HG02588 (cell line): ENCODE measurements around the gene TBC1D5.
"Not testable (repeated sequence)": the region's sequence is repeated elsewhere in the genome, so short reads cannot be mapped to it uniquely, and the experiment has no call there.

ENCODE experiments used
- ATAC-seq: cut with Tn5 transposase; IDR thresholded peaks from one replicate; pipeline ENCODE4 v1.9.1; 2021; ENCODE audit warnings: mild to moderate bottlenecking, moderate library complexity; ENCODE audit not compliant: unreplicated experiment

TBC1D5 gene

GRCh38 chr3:17648630-17649355 is 93.6 kb downstream of the TBC1D5 start:
- ATAC-seq: not testable (repeated sequence)

- ATAC-seq: no peak
Measured at GRCh38 chr3:17645074-17645698, 97.2 kb downstream of the TBC1D5 start.

GRCh38 chr3:17643691-17644090 is 98.7 kb downstream of the TBC1D5 start:
- no peak for ATAC-seq

- no peak for ATAC-seq
Measured at GRCh38 chr3:17642474-17642873, 100.0 kb downstream of the TBC1D5 start.

GRCh38 chr3:17640466-17640865 is 102.0 kb downstream of the TBC1D5 start:
- no peak for ATAC-seq

- no peak for ATAC-seq
Measured at GRCh38 chr3:17639765-17640164, 102.7 kb downstream of the TBC1D5 start.

GRCh38 chr3:17639257-17639656 is 103.2 kb downstream of the TBC1D5 start:
- ATAC-seq: no peak

- no peak for ATAC-seq
Measured at GRCh38 chr3:17638356-17638755, 104.1 kb downstream of the TBC1D5 start.

- ATAC-seq: not testable (repeated sequence)
Measured at GRCh38 chr3:17635675-17636074, 106.8 kb downstream of the TBC1D5 start.

GRCh38 chr3:17634964-17635363 is 107.5 kb downstream of the TBC1D5 start:
- ATAC-seq: no peak

- no peak for ATAC-seq
Measured at GRCh38 chr3:17634201-17634600, 108.2 kb downstream of the TBC1D5 start.

GRCh38 chr3:17632401-17633100 is 109.9 kb downstream of the TBC1D5 start:
- ATAC-seq: no peak

GRCh38 chr3:17631609-17632008 is 110.8 kb downstream of the TBC1D5 start:
- ATAC-seq: no peak

- no peak for ATAC-seq
Measured at GRCh38 chr3:17629400-17629799, 113.0 kb downstream of the TBC1D5 start.

- ATAC-seq: no peak
Measured at GRCh38 chr3:17626395-17626794, 116.0 kb downstream of the TBC1D5 start.

- ATAC-seq: no peak
Measured at GRCh38 chr3:17625133-17625532, 117.3 kb downstream of the TBC1D5 start.

GRCh38 chr3:17623464-17623863 is 119.0 kb downstream of the TBC1D5 start:
- no peak for ATAC-seq

GRCh38 chr3:17619968-17620367 is 122.5 kb downstream of the TBC1D5 start:
- ATAC-seq: no peak

GRCh38 chr3:17613017-17613416 is 129.4 kb downstream of the TBC1D5 start:
- ATAC-seq: not testable (repeated sequence)

GRCh38 chr3:17607905-17608304 is 134.5 kb downstream of the TBC1D5 start:
- no peak for ATAC-seq

- ATAC-seq: no peak
Measured at GRCh38 chr3:17605934-17606333, 136.5 kb downstream of the TBC1D5 start.

GRCh38 chr3:17605032-17605431 is 137.4 kb downstream of the TBC1D5 start:
- ATAC-seq: no peak
